HL-60 (cell line): ENCODE results near the gene DYRK1A.

Experiments
- GABPA ChIP-seq: IDR thresholded peaks from 2 replicates; pipeline ENCODE4 v1.6.1; 2012; ENCODE audit warnings: low read depth
- POLR2AphosphoS5 ChIP-seq: IDR thresholded peaks from 2 replicates; pipeline ENCODE4 v1.6.1; 2012; ENCODE audit warnings: low read depth
- TF ChIP-seq, protein P1 (sequence below): IDR thresholded peaks from 2 replicates; pipeline ENCODE4 v1.6.1; 2012; ENCODE audit warnings: low read depth; ENCODE audit not compliant: insufficient replicate concordance
- TF ChIP-seq, protein P2 (sequence below): IDR thresholded peaks from one replicate; pipeline ENCODE4 v1.5.1; 2011; ENCODE audit warnings: low read length, control low read depth, inconsistent platforms; ENCODE audit not compliant: insufficient read depth

DNA sequence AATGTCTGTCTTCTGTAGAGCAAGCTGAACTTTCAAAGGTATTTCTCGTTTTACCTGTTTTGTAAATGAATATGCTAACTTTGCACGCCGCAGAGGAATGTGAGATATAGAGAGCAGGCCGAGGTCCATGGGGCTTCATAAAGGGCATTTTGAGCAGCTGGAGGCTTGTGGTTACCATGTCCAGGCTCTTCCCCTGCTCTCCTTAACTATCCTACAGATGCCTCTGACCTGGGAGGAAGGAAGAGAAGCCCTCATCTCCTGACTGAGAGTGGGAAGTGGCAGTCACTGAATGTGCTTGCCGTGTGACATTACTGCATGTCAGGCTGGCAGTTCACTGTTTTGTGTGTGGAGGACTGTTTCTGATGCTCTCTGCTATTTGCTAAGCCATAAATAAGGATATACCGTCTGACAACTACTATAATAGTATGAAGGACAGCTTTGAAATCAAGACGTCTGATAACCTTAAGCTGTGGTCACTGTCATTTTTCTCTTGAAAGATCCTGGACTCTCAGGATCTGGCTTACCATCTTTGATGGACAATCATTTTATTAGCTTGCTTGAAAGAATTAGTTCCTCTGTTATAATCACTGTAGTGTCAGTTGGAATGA, 92.2 kb downstream of the DYRK1A start:
- TF ChIP-seq, protein P1, sequence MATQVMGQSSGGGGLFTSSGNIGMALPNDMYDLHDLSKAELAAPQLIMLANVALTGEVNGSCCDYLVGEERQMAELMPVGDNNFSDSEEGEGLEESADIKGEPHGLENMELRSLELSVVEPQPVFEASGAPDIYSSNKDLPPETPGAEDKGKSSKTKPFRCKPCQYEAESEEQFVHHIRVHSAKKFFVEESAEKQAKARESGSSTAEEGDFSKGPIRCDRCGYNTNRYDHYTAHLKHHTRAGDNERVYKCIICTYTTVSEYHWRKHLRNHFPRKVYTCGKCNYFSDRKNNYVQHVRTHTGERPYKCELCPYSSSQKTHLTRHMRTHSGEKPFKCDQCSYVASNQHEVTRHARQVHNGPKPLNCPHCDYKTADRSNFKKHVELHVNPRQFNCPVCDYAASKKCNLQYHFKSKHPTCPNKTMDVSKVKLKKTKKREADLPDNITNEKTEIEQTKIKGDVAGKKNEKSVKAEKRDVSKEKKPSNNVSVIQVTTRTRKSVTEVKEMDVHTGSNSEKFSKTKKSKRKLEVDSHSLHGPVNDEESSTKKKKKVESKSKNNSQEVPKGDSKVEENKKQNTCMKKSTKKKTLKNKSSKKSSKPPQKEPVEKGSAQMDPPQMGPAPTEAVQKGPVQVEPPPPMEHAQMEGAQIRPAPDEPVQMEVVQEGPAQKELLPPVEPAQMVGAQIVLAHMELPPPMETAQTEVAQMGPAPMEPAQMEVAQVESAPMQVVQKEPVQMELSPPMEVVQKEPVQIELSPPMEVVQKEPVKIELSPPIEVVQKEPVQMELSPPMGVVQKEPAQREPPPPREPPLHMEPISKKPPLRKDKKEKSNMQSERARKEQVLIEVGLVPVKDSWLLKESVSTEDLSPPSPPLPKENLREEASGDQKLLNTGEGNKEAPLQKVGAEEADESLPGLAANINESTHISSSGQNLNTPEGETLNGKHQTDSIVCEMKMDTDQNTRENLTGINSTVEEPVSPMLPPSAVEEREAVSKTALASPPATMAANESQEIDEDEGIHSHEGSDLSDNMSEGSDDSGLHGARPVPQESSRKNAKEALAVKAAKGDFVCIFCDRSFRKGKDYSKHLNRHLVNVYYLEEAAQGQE = no peak
- TF ChIP-seq POLR2AphosphoS5 = no peak
- TF ChIP-seq, protein P2, sequence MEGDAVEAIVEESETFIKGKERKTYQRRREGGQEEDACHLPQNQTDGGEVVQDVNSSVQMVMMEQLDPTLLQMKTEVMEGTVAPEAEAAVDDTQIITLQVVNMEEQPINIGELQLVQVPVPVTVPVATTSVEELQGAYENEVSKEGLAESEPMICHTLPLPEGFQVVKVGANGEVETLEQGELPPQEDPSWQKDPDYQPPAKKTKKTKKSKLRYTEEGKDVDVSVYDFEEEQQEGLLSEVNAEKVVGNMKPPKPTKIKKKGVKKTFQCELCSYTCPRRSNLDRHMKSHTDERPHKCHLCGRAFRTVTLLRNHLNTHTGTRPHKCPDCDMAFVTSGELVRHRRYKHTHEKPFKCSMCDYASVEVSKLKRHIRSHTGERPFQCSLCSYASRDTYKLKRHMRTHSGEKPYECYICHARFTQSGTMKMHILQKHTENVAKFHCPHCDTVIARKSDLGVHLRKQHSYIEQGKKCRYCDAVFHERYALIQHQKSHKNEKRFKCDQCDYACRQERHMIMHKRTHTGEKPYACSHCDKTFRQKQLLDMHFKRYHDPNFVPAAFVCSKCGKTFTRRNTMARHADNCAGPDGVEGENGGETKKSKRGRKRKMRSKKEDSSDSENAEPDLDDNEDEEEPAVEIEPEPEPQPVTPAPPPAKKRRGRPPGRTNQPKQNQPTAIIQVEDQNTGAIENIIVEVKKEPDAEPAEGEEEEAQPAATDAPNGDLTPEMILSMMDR = no peak
- no peak for TF ChIP-seq GABPA
